Measurements from ENCODE around the gene GABRP.
A peak's percentile ranks its signal among the peaks of the same experiment; 100 is the strongest.
"Not testable (repeated sequence)": the region's sequence is repeated elsewhere in the genome, so short reads cannot be mapped to it uniquely, and the experiment has no call there.

GABRP gene

GRCh38 chr5:170795154-170795553 lies 11.6 kb downstream of the GABRP start:
- no peak for DNase-seq

- DNase-seq, result no peak
These were observed 22.1 kb downstream of the GABRP start for GRCh38 chr5:170805666-170806065.

DNA sequence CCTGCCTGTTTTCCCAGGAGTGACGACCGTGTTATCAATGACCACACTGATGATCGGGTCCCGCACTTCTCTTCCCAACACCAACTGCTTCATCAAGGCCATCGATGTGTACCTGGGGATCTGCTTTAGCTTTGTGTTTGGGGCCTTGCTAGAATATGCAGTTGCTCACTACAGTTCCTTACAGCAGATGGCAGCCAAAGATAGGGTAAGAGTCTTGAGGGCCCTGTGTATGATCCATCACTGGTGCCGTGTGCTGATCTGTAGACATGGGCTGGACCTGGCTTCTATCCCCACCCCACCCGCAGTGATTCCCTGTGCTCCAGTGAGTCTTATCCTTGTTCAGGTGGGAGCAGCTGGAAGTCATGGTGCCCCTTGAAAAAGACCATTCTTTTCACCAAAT lies 26.0 kb downstream of the GABRP start:
- DNase-seq, result peak; percentile 17

DNA sequence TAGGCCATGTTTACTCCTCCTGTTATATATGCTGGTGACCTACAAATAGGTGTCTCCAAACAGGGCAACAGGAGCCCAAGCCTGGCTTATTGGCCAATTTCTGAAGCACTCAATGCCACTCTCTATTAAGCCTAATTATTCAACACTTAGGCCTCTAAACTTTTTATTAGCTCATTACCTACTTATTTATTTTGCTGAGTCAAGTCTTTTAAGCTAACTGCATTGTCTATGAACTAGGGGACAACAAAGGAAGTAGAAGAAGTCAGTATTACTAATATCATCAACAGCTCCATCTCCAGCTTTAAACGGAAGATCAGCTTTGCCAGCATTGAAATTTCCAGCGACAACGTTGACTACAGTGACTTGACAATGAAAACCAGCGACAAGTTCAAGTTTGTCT lies 28.2 kb downstream of the GABRP start:
- no peak for DNase-seq

DNA sequence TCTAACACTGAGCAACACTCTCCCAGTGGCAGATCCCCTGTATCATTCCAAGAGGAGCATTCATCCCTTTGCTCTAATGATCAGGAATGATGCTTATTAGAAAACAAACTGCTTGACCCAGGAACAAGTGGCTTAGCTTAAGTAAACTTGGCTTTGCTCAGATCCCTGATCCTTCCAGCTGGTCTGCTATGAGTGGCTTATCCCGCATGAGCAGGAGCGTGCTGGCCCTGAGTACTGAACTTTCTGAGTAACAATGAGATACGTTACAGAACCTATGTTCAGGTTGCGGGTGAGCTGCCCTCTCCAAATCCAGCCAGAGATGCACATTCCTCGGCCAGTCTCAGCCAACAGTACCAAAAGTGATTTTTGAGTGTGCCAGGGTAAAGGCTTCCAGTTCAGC lies 29.7 kb downstream of the GABRP start:
- DNase-seq, result no peak

GRCh38 chr5:170817195-170817594 lies 33.7 kb downstream of the GABRP start:
- DNase-seq, result no peak

GRCh38 chr5:170818232-170818631 lies 34.7 kb downstream of the GABRP start:
- DNase-seq, result no peak

GRCh38 chr5:170819824-170820223 lies 36.3 kb downstream of the GABRP start:
- DNase-seq, result no peak

GRCh38 chr5:170821257-170821800 lies 37.8 kb downstream of the GABRP start:
- no peak for DNase-seq

- no peak for DNase-seq
These were observed 42.6 kb downstream of the GABRP start for GRCh38 chr5:170826117-170826516.

DNA sequence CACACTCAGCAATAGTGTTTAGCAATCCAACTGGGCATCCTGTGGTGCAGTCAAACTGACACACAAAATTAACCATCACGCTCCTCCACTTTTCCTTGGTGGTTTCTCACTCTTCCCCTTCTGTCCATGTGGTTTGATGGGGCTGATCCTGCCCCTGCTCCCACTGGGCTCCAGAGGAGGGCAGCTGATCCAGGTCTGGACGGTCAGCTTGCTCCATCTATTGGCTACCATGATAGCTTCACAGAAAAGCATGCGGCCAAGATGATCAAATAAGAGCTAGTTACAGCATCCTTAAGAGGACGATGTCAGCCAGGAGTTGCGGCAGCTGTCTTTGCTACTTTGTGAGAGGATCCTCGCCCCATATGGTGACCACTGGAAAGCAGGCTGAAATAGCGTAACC lies 48.7 kb downstream of the GABRP start:
- no peak for DNase-seq

GRCh38 chr5:170833981-170834380 lies 50.5 kb downstream of the GABRP start:
- not testable (repeated sequence) for DNase-seq

DNA sequence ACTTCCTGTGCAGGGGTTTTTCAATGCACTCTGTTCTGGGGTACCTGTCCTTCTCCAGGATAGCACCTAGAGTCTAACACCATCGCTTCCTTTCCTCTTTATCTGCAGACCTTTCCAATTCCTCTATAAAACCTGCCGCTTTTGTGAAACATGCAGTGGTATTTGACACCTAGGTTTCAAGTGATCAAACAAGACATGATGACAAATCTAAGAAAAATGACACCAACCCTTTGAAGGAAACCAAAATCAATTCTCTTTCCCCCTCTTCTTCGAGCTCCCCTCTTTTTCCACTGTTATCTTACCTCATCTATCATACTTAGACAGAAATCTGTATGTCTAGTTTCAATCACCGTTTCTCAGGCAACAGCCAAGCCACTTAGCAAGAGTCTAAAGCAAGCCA lies 52.7 kb downstream of the GABRP start:
- DNase-seq, result no peak

DNA sequence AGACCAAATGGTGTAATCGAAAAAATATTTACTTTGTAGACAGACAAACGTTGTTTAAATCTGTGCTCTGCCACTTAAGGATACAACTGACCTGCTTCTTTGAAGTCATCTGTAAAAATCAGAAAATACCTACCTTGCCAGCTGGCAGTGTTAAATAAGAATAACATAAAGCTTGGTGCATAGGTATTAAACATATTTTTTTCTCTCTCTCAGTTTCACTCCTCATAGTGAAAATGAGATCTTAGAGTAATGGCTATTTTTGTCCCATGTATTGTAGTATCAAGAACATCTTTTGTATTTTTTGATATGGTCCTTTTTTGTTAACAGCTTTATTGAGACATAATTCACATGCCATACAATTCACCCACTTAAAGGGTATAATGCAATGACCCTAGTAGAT lies 60.3 kb downstream of the GABRP start:
- DNase-seq, result no peak

DNA sequence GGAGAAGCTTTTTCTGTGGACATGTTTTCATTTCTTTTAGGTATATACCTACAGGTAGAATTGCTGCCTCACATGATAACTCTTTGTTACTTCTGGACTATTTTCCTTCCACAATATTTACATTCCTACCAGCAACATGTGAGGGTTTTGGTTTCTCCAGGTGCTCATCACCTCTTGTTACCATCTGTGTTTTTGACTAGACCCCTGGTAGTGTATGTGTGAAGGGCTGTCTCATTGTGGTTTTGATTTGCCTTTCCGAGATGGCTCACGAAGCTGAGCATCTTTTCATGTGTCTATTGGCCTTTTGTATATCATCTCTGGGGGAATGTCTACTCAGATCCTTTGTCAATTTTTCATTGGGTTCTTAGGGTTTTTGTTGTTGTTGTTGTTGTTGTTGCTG lies 61.1 kb downstream of the GABRP start:
- no peak for DNase-seq

DNA sequence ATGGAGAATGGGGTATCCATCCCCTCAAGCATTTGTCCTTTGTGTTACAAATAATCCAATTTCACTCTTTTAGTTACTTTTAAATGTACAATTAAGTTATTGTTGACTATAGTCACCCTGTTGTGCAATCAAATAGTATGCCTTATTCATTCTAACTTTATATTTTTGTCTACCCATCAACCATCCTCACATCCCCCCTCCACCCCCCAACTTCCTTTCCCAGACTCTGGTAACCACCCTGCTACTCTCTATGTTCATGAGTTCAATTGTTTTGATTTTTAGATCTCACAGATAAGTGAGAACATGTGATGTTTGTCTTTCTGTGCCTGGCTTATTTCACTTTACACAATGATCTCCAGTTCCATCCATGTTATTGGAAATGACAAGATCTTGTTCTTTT lies 62.9 kb downstream of the GABRP start:
- no peak for DNase-seq

DNA sequence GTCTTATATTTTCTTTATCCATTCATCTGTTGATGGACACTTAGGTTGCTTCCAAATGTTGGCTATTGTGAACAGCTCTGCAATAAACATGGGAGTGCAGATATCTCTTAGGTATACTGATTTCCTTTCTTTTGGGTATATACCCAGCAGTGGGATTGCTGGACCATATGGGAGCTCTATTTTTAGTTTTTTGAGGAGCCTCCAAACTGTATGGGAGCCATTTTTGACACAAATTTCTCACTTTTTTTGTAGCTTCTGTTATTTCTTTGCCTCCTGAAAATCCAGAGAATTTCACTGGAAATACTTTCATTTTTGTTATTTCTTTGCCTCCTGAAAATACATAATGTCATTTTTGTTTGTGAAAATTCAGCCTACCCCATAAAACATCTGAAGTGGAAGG lies 63.3 kb downstream of the GABRP start:
- DNase-seq, result no peak

DNA sequence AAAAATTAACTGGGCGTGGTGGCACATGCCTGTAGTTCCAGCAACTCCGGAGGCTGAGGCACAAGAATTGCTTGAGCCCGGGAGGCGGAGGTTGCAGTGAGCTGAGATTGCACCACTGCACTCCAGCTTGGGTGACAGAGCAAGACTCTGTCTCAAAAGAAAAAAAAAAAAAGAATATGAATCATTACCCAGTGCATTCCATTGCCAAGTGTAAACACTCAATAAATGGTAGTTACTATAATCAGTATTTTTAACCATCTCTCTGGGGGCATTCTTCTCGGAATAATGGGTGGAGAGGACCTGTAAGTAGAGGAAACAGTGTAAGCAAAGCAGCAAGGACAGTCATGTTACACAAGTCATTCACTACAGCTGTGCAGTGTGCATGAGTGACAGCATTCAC lies 64.5 kb downstream of the GABRP start:
- DNase-seq, result no peak

DNA sequence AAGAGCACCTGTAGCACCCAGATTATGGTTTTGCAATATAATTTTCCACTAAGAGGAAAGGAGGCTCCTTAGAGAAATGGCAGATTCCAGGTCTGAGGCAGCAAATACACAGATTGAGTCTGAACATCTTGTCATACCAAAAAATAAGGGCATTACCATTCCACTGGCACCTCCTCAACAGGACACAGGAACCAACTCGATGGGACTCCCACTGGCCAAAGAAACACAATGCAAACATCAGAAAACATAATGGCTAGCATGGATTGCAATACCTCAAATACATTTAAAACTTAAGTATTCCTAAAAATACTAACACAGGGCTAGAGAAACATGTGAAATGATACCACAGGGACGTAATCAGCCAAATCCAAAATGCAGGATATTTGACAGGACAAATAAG lies 65.8 kb downstream of the GABRP start:
- no peak for DNase-seq

GRCh38 chr5:170854566-170854965 lies 71.0 kb downstream of the GABRP start:
- no peak for DNase-seq

GRCh38 chr5:170857066-170857465 lies 73.5 kb downstream of the GABRP start:
- DNase-seq, result no peak

DNA sequence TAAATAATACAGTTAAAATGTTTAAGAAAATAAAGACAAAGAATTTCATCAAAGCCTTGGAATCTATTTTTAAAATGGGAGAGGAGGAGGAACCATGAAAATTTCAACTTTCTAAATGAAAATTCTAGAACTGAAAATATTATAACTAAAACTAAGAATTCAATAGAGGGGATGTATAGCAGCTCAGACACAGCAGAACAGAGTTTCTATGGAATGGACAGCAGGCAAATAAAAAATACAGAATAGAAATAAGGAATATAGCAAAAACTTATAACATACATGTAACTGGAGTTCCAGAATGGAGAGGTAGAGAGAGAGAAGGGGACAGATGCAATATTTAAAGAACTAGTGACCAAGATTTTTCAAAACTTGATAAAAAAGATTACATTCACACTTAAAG lies 76.9 kb downstream of the GABRP start:
- DNase-seq, result no peak

DNA sequence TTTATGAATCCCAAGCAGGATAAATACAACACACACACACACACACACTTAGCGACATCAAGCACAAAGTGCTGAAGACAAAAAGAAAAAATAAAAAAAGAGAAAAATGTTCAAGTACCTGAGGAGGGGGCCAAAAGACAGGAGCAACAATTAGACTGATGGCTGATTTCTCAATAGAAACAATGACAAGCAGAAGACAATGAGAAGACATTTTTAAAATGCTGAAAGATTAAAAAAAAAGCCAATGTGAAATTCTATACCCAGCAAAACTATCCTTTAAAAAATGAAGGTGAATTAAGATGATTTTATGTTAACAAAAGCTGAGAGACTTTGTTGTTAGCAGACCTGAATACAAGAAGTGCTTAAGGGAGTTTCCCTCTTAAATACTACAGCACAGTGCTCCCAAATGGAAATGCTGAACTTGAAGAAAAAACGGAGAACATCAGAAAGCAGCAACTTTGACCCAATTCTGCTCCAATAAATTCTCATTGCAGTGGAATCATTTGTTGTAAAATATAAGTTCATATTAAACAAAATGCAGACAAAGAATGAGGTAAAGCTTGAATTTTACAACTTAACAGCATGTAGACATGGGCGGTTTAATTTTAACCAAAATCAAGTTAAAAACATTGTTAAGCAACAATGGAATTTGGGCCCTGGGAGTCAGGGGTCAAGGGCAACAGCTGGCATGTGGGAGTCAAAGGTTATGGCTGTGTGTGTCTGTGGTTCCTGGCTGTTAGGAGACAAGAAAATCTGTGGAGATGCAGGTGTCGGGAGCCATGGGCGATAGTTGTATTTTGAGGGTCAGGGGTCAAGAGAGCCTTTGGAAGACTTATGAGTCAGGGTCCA lies 77.5 kb downstream of the GABRP start:
- DNase-seq, result no peak

DNA sequence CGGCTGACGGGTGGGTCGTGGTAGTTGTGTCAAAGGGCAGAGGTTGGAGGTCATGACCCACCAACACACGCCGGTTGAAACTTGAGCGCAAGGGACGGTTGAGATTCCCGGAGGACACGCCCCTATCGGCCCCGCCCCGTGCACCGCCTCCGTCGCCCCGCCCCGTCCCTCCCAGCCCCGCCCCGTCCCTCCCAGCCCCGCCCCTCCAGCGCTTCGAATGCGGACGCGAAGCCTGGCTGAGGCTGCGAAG lies 78.1 kb downstream of the GABRP start:
- DNase-seq, result no peak
